Pancreas (tissue), 10 donors: ENCODE data around the gene ALDH1A1. TPM values are rescaled to one million over a fixed set of nuclear protein-coding genes. Genes with fewer than 3 reads are reported as not detected.

Experiments
- ATAC-seq, 4 donors: fragments of 200-7000 bp; cut with Tn5 transposase; one replicate each; pipeline versions ENCODE4 v1.8.0 to v1.9.1; 2020; ENCODE audit warnings: mild to moderate bottlenecking in 4 of 4, moderate library complexity in 4 of 4
- DNase-seq, 6 donors: peaks; one replicate each; pipeline ENCODE4 v3.0.0-alpha.2; 2020
- FAIRE-seq: peaks from 2 replicates; lab custom pipeline; 2012; peaks lifted over from hg19 to GRCh38; lab: Jason Lieb, UNC
- H3K27ac ChIP-seq, 4 donors: fragments of 200-600 bp; sonication (generic); 1 replicate in 3 of 4; 2 replicates in 1 of 4; pipeline versions ENCODE4 v1.5.0 to v1.8.0; 2020
- H3K27me3 ChIP-seq, 4 donors: fragments of 200-600 bp; one replicate each; pipeline ENCODE4 v1.8.0; 2021
- H3K36me3 ChIP-seq, 3 donors: fragments of 200-600 bp; sonication (generic) in 1 of 3; one replicate each; pipeline versions ENCODE4 v1.5.0 to v1.8.0; 2020 to 2021
- H3K4me1 ChIP-seq, 3 donors: fragments of 200-600 bp; one replicate each; pipeline ENCODE4 v1.8.0; 2021
- H3K4me3 ChIP-seq, 4 donors: fragments of 200-600 bp; sonication (generic) in 2 of 4; one replicate each; pipeline versions ENCODE4 v1.5.0 to v1.8.0; 2020 to 2021
- H3K9me3 ChIP-seq, 4 donors: fragments of 200-600 bp; one replicate each; pipeline ENCODE4 v1.8.0; 2021
- CTCF ChIP-seq, 4 donors: fragments of 200-600 bp; sonication (generic) in 3 of 4; IDR thresholded peaks; one replicate each; pipeline versions ENCODE4 v1.5.0 to v1.8.0; 2021; ENCODE audit warnings: antibody characterized with exemption in 4 of 4
- WGBS, 2 donors: extraction: QIAGEN DNeasy Blood & Tissue Kit; methylation state at CpG; one replicate each; pipeline ENCODE4 v1.1.7; 2013; 5-methylcytosine and 5-hydroxymethylcytosine counted together
- intact Hi-C, 3 donors: fragments of 100-400 bp; cut with DNase I; formaldehyde crosslinking; loops; one replicate each; pipeline versions ENCODE4 v1.11.1 to v1.14.2; 2022
- polyA plus RNA-seq, 2 donors: library from polyadenylated mRNA; stranded (reverse); fragments of 200-250 nt; gene quantifications; one replicate each; pipeline ENCODE4 v1.2.3, GENCODE V29; 2013
- total RNA-seq, 6 donors: library from RNA; stranded (reverse); fragmentation: NEBNext Ultra II Directional in 4 of 6; extraction: Animal tissue kit (Norgen Biotek cat#: 25700) in 4 of 6; gene quantifications; one replicate each; pipeline versions ENCODE4 v1.2.1 to v1.2.4, GENCODE V29; 2021 to 2023
- donor health status: healthy with polysubstance abuse.
- donor health status: DM: no; HTN: no; CAD: no; lungs with moderate emphysema.
- donor health status: DM: no; HTN: no; CAD: no.
- donor health status: control.
- donor health status: control.
- donor health status: Bipolar disorder and iron deficiency.
- donor health status: DM: yes; HTN: yes; CAD: no.
- donor health status: DM: no; HTN: no; CAD: no.
- donor health status: DM: no; HTN: no; CAD: no.
- donor health status: DM: yes; HTN: yes; CAD: no.

The ALDH1A1 gene
- total and polyA plus RNA-seq, 8 donors, result 141 to 275 (median 176) TPM

- H3K36me3 ChIP-seq, result peaks cover 0 to 39% (median 15%) of the 10 kb centered on the region in 3 donors
- no peak overlapping the region for H3K27ac ChIP-seq
- no peak for TF ChIP-seq CTCF (IDR thresholded peaks at IDR 0.05)
- ATAC-seq (no peak), DNase-seq (no peak), FAIRE-seq (no peak)
- 70 to 72% methylated on average over 5 of the region's 5 CpGs for WGBS, 2 donors
- H3K4me1 ChIP-seq, result peaks cover 4 to 14% (median 12%) of the 10 kb centered on the region in 3 donors
- no peak overlapping the region for H3K4me3 ChIP-seq
- intact Hi-C loops, result no loop called here
- H3K9me3 ChIP-seq, result no peaks in the 10 kb centered on the region
- H3K27me3 ChIP-seq, result no peaks in the 10 kb centered on the region
These were observed 45.4 kb downstream of the ALDH1A1 start for GRCh38 chr9:72907421-72907820.

- DNase-seq, result no peak
- intact Hi-C loops, result no loop called here
- H3K4me3 ChIP-seq, result no peak overlapping the region
- no peak for ATAC-seq
- H3K4me1 ChIP-seq, result peaks cover 4 to 14% (median 12%) of the 10 kb centered on the region in 3 donors
- no peaks in the 10 kb centered on the region for H3K9me3 ChIP-seq
- no peak overlapping the region for H3K27ac ChIP-seq
- WGBS, 2 donors, result 51 to 53% methylated on average over 1 of the region's 1 CpG
- TF ChIP-seq CTCF (IDR thresholded peaks at IDR 0.05), result no peak
- no peak for FAIRE-seq
- H3K36me3 ChIP-seq, result peaks cover 0 to 45% (median 15%) of the 10 kb centered on the region in 3 donors
- no peaks in the 10 kb centered on the region for H3K27me3 ChIP-seq
These were observed 46.0 kb downstream of the ALDH1A1 start for GRCh38 chr9:72906810-72907209.

GRCh38 chr9:72905514-72906480, 47.1 kb downstream of the ALDH1A1 start:
- ATAC-seq, result no peak
- TF ChIP-seq CTCF (IDR thresholded peaks at IDR 0.05), result no peak
- no peaks in the 10 kb centered on the region for H3K27me3 ChIP-seq
- FAIRE-seq, result no peak
- intact Hi-C loops, result no loop called here
- no peak overlapping the region for H3K27ac ChIP-seq
- H3K36me3 ChIP-seq, result peaks cover 0 to 51% (median 18%) of the 10 kb centered on the region in 3 donors
- H3K4me1 ChIP-seq, result peaks cover 4 to 14% (median 12%) of the 10 kb centered on the region in 3 donors
- DNase-seq, result no peak
- WGBS, 2 donors, result 69 to 73% methylated on average over 3 of the region's 3 CpGs
- no peaks in the 10 kb centered on the region for H3K9me3 ChIP-seq
- H3K4me3 ChIP-seq, result no peak overlapping the region

- no peak for TF ChIP-seq CTCF (IDR thresholded peaks at IDR 0.05)
These were observed 48.4 kb downstream of the ALDH1A1 start for GRCh38 chr9:72904267-72905093.

More at GRCh38 chr9:72904267-72905093, 48.4 kb downstream of the ALDH1A1 start:
- H3K9me3 ChIP-seq, result no peaks in the 10 kb centered on the region
- H3K4me3 ChIP-seq, result no peak overlapping the region
- H3K27me3 ChIP-seq, result no peaks in the 10 kb centered on the region
- DNase-seq, result no peak
- peaks cover 0 to 62% (median 15%) of the 10 kb centered on the region in 3 donors for H3K36me3 ChIP-seq
- ATAC-seq, result no peak
- H3K27ac ChIP-seq, result no peak overlapping the region
- intact Hi-C loops, result no loop called here
- no peak for FAIRE-seq
- peaks cover 4 to 12% (median 5%) of the 10 kb centered on the region in 3 donors for H3K4me1 ChIP-seq
- 96% methylated on average over 2 of the region's 2 CpGs for WGBS, 2 donors
